GM23248 (cell line): ENCODE results near the gene PTOV1. TPM values are rescaled to one million over a fixed set of nuclear protein-coding genes. Genes with fewer than 3 reads are reported as not detected.
A peak's percentile ranks its signal among the peaks of the same experiment; 100 is the strongest.
"Not testable (repeated sequence)": the region's sequence is repeated elsewhere in the genome, so short reads cannot be mapped to it uniquely, and the experiment has no call there.

Experiments used
- DNase-seq: peaks from one replicate; pipeline ENCODE4 v3.0.0-alpha.2; 2015
- H2AFZ ChIP-seq: fragments of 200-600 bp; sonication (generic); 2 replicates; pipeline ENCODE4 v1.6.1; 2016; ENCODE audit warnings: antibody characterized with exemption
- H3F3A ChIP-seq: fragments of 200-600 bp; sonication (generic); 2 replicates; pipeline ENCODE4 v1.6.1; 2016; ENCODE audit warnings: mild to moderate bottlenecking, antibody characterized with exemption, mixed run types; ENCODE audit not compliant: insufficient read depth
- H3K27ac ChIP-seq: fragments of 200-600 bp; sonication (generic); 2 replicates; pipeline ENCODE4 v1.5.1; 2016; ENCODE audit warnings: mild to moderate bottlenecking
- H3K27me3 ChIP-seq: fragments of 200-600 bp; sonication (generic); replicated peaks from 2 replicates; pipeline ENCODE4 v1.6.1; 2016; ENCODE audit warnings: mild to moderate bottlenecking; ENCODE audit not compliant: insufficient read depth
- H3K36me3 ChIP-seq: fragments of 200-600 bp; sonication (generic); 2 replicates; pipeline ENCODE4 v1.6.1; 2016; ENCODE audit warnings: low read depth, mild to moderate bottlenecking
- H3K4me1 ChIP-seq: fragments of 200-600 bp; sonication (generic); 2 replicates; pipeline ENCODE4 v1.6.1; 2016; ENCODE audit warnings: mild to moderate bottlenecking; ENCODE audit not compliant: insufficient read depth
- H3K4me2 ChIP-seq: fragments of 200-600 bp; sonication (generic); one replicate; pipeline ENCODE4 v1.6.1; 2016; ENCODE audit warnings: mild to moderate bottlenecking; ENCODE audit not compliant: unreplicated experiment
- H3K4me3 ChIP-seq: fragments of 200-600 bp; sonication (generic); 2 replicates; pipeline ENCODE4 v1.5.1; 2016; ENCODE audit warnings: mild to moderate bottlenecking
- H3K79me2 ChIP-seq: fragments of 200-600 bp; sonication (generic); 2 replicates; pipeline ENCODE4 v1.6.1; 2016; ENCODE audit warnings: mild to moderate bottlenecking; ENCODE audit not compliant: insufficient read depth
- H3K9ac ChIP-seq: fragments of 200-600 bp; sonication (generic); 2 replicates; pipeline ENCODE4 v1.6.1; 2016; ENCODE audit warnings: mild to moderate bottlenecking
- H3K9me2 ChIP-seq: fragments of 200-600 bp; sonication (generic); 2 replicates; pipeline ENCODE4 v1.6.1; 2016; ENCODE audit warnings: mixed run types, mild to moderate bottlenecking, moderate library complexity; ENCODE audit not compliant: insufficient read depth
- H3K9me3 ChIP-seq: fragments of 200-600 bp; sonication (generic); one replicate; pipeline ENCODE4 v1.6.1; 2017; ENCODE audit warnings: low read depth
- H4K20me1 ChIP-seq: fragments of 200-600 bp; sonication (generic); 2 replicates; pipeline ENCODE4 v1.6.0; 2016; ENCODE audit not compliant: insufficient read depth
- EZH2 ChIP-seq: fragments of 200-600 bp; sonication (generic); IDR thresholded peaks from 2 replicates; pipeline ENCODE4 v1.6.1; 2018; ENCODE audit warnings: antibody characterized with exemption, mild to moderate bottlenecking; ENCODE audit not compliant: insufficient read depth, poor library complexity, severe bottlenecking
- EZH2phosphoT487 ChIP-seq: fragments of 200-600 bp; sonication (generic); IDR thresholded peaks from 2 replicates; pipeline ENCODE4 v1.6.1; 2018; ENCODE audit warnings: antibody characterized with exemption, moderate library complexity, mild to moderate bottlenecking, low read depth; ENCODE audit not compliant: insufficient read depth
- WGBS, 2 experiments: methylation state at CpG; one replicate each; pipeline ENCODE4 v1.1.6; 2015 to 2017; ENCODE audit warnings: low lambda C conversion rate in 2 of 2, low coverage in 1 of 2; ENCODE audit errors: missing lambda C conversion rate in 2 of 2; 5-methylcytosine and 5-hydroxymethylcytosine counted together
- in situ Hi-C: fragments of 300-500 bp; cut with MboI; formaldehyde crosslinking; loops from 2 replicates; pipeline ENCODE4 v1.15.0; 2020
- polyA plus RNA-seq: library from polyadenylated mRNA; unstranded; fragments of >200 nt; fragmentation: Nextera tagmentation; extraction: Ambion mirVana; gene quantifications from 2 replicates; pipeline ENCODE4 v1.2.1, GENCODE V29; 2016
- total RNA-seq: library from RNA; depleted of rRNA; stranded (reverse); fragments of >200 nt; shearing (Covaris generic); gene quantifications from 2 replicates; pipeline ENCODE4 v1.2.3, GENCODE V29; 2014

Gene PTOV1
- total and polyA plus RNA-seq, 2 experiments from 2014 or later = 88.0 to 88.9 TPM

- peaks cover 51% of the 10 kb centered on the region for H3K79me2 ChIP-seq
- no peaks in the 10 kb centered on the region for H4K20me1 ChIP-seq
- H2AFZ ChIP-seq = peak overlapping the region; percentile 75
- H3K9me3 ChIP-seq = no peaks in the 10 kb centered on the region
- peaks cover 13% of the 10 kb centered on the region for H3K4me1 ChIP-seq
- WGBS, 2 experiments = 5 to 9% methylated on average over 9 to 16 of the region's 16 CpGs
- H3K27ac ChIP-seq = peak overlapping the region; percentile 96
- H3K4me3 ChIP-seq = peak overlapping the region; percentile 89
- no peaks in the 10 kb centered on the region for H3K27me3 ChIP-seq
- peak overlapping the region; percentile 95 for H3K9ac ChIP-seq
- H3K9me2 ChIP-seq = no peaks in the 10 kb centered on the region
- H3K4me2 ChIP-seq = peak overlapping the region; percentile 80
- no peaks in the 10 kb centered on the region; the same call in 1 of the 2 replicates for H3K36me3 ChIP-seq
- in situ Hi-C loops = no loop called here
- peak; percentile 47 for DNase-seq
- no peaks in the 10 kb centered on the region for H3F3A ChIP-seq
- TF ChIP-seq EZH2 = no peak
- TF ChIP-seq EZH2phosphoT487 = no peak
Measured at GRCh38 chr19:49818649-49819370, 32.1 kb upstream of the PTOV1 start.

- H3K9me2 ChIP-seq, H4K20me1 ChIP-seq, H3K9me3 ChIP-seq, in situ Hi-C loops, H3K36me3 ChIP-seq, H3F3A ChIP-seq, H3K27me3 ChIP-seq, H2AFZ ChIP-seq, H3K4me1 ChIP-seq: not testable (repeated sequence)
- peak overlapping the region; percentile 80 for H3K4me2 ChIP-seq
- H3K79me2 ChIP-seq = peaks cover 58% of the 10 kb centered on the region
- DNase-seq = peak; percentile 33
- 83 to 88% methylated on average over 7 of the region's 7 CpGs for WGBS, 2 experiments
- H3K4me3 ChIP-seq = peak overlapping the region; percentile 89
- peak overlapping the region; percentile 95 for H3K9ac ChIP-seq
- 0 out of 2 replicates have a peak overlapping the region, but pooled peaks have one; percentile 96 for H3K27ac ChIP-seq
Measured at GRCh38 chr19:49819452-49820115, 31.4 kb upstream of the PTOV1 start.

GRCh38 chr19:49820125-49820524, 30.8 kb upstream of the PTOV1 start:
- H3K36me3 ChIP-seq = no peaks in the 10 kb centered on the region; the same call in 1 of the 2 replicates
- H3K9me2 ChIP-seq = no peaks in the 10 kb centered on the region
- no peak overlapping the region for H3K4me2 ChIP-seq
- H2AFZ ChIP-seq = no peak overlapping the region
- H3K27ac ChIP-seq = no peak overlapping the region
- no peaks in the 10 kb centered on the region for H3K9me3 ChIP-seq
- H3F3A ChIP-seq = no peaks in the 10 kb centered on the region
- H3K9ac ChIP-seq = peak overlapping the region; percentile 95; the same call in 1 of the 2 replicates
- in situ Hi-C loops = no loop called here
- no peak for TF ChIP-seq EZH2phosphoT487
- TF ChIP-seq EZH2 = no peak
- peaks cover 6% of the 10 kb centered on the region; the same call in 1 of the 2 replicates for H3K4me1 ChIP-seq
- no peak for DNase-seq
- H3K79me2 ChIP-seq = peaks cover 64% of the 10 kb centered on the region
- WGBS, 2 experiments = 77 to 78% methylated on average over 10 of the region's 10 CpGs
- no peaks in the 10 kb centered on the region for H3K27me3 ChIP-seq
- H4K20me1 ChIP-seq = no peaks in the 10 kb centered on the region
- H3K4me3 ChIP-seq = no peak overlapping the region

GRCh38 chr19:49823472-49823871, 27.5 kb upstream of the PTOV1 start:
- no peaks in the 10 kb centered on the region for H4K20me1 ChIP-seq
- H3K4me1 ChIP-seq = peaks cover 6% of the 10 kb centered on the region; the same call in 1 of the 2 replicates
- H2AFZ ChIP-seq = no peak overlapping the region
- no peak for DNase-seq
- H3K27me3 ChIP-seq = no peaks in the 10 kb centered on the region
- H3K79me2 ChIP-seq = peaks cover 73% of the 10 kb centered on the region
- no peaks in the 10 kb centered on the region for H3K9me3 ChIP-seq
- H3K27ac ChIP-seq = no peak overlapping the region
- no peaks in the 10 kb centered on the region for H3F3A ChIP-seq
- H3K4me3 ChIP-seq = no peak overlapping the region
- H3K9ac ChIP-seq = no peak overlapping the region
- no peaks in the 10 kb centered on the region; the same call in 1 of the 2 replicates for H3K36me3 ChIP-seq
- H3K4me2 ChIP-seq = no peak overlapping the region
- no peak for TF ChIP-seq EZH2phosphoT487
- TF ChIP-seq EZH2 = no peak
- WGBS, 2 experiments = 89 to 90% methylated on average over 12 of the region's 12 CpGs
- in situ Hi-C loops = no loop called here
- no peaks in the 10 kb centered on the region for H3K9me2 ChIP-seq
